Thyroid gland (tissue), 4 donors: ENCODE data around the gene PHGDH.

Experiments used
- CTCF ChIP-seq, 6 experiments: fragments of 200-600 bp in 3 of 6; fragments of 450-650 bp in 3 of 6; sonication (generic) in 3 of 6; IDR thresholded peaks; one replicate each; pipeline ENCODE4 v1.5.1; 2016 to 2019; ENCODE audit warnings: antibody characterized with exemption in 6 of 6, mild to moderate bottlenecking in 2 of 6, inconsistent platforms in 1 of 6, moderate library complexity in 1 of 6
- POLR2A ChIP-seq, 2 donors: fragments of 450-650 bp; IDR thresholded peaks; one replicate each; pipeline ENCODE4 v1.6.1; 2017; ENCODE audit warnings: antibody characterized with exemption in 2 of 2, mild to moderate bottlenecking in 2 of 2, moderate library complexity in 1 of 2

- TF ChIP-seq CTCF (IDR thresholded peaks at IDR 0.05) (no peak), POLR2A (IDR thresholded peaks at IDR 0.05) (no peak)
These were observed 22.2 kb upstream of the PHGDH start for GRCh38 chr1:119689511-119689910.
